ENCODE measurements around the gene AKR1D1. TPM values are rescaled to one million over a fixed set of nuclear protein-coding genes. Genes with fewer than 3 reads are reported as not detected.

Gene AKR1D1
- total and polyA plus RNA-seq, 2 donors (not counting 1 experiment from before 2014, with no cell fraction given): not detected

GRCh38 chr7:138029941-138030340 lies 46.3 kb upstream of the AKR1D1 start:
- no peak for TF ChIP-seq CTCF (conservative IDR thresholded peaks at IDR 0.05 in 1 of 2, IDR thresholded peaks at IDR 0.05 in 1 of 2; ENCODE audit: low read depth in 1 of 2, low read length in 2 of 2)
- no peak for TF ChIP-seq EZH2 (IDR thresholded peaks at IDR 0.05; ENCODE audit: low read length, missing control alignments)
- no peaks in the 10 kb centered on the region for H4K20me1 ChIP-seq (ENCODE audit: control insufficient read depth, extremely low read depth, insufficient read depth, low read length)
- H3K79me2 ChIP-seq (ENCODE audit: control insufficient read depth, insufficient read depth, low read length): no peaks in the 10 kb centered on the region
- no peak overlapping the region for H3K4me3 ChIP-seq (replicated peaks in 1 of 4; ENCODE audit: control extremely low read depth in 1 of 4, insufficient read depth in 1 of 4, low read depth in 3 of 4, low read length in 4 of 4)
- H3K27ac ChIP-seq (ENCODE audit: insufficient read depth, low read length): no peak overlapping the region
- no peaks in the 10 kb centered on the region for H3K4me1 ChIP-seq (ENCODE audit: control insufficient read depth, extremely low read depth, insufficient read depth, low read length)
- H2AFZ ChIP-seq (ENCODE audit: low read length): no peak overlapping the region
- DNase-seq (ENCODE audit: low read depth in 2 of 2): peak in 1 of 2 donors; percentile 27
- H3K36me3 ChIP-seq (ENCODE audit: control insufficient read depth, insufficient read depth, low read length): no peaks in the 10 kb centered on the region
- no peak overlapping the region for H3K4me2 ChIP-seq (ENCODE audit: extremely low read depth, insufficient read depth, low read length)
- H3K27me3 ChIP-seq (ENCODE audit: control insufficient read depth, insufficient read depth, low read length): no peaks in the 10 kb centered on the region
- H3K9me3 ChIP-seq (ENCODE audit: control insufficient read depth, insufficient read depth, low read depth, low read length): no peaks in the 10 kb centered on the region
- H3K9ac ChIP-seq (ENCODE audit: insufficient read depth, low read length): no peak overlapping the region

- Histone ChIP-seq H4K20me1 (ENCODE audit: control insufficient read depth, extremely low read depth, insufficient read depth, low read length) (no peaks in the 10 kb centered on the region), H3K4me3 (replicated peaks in 1 of 4; ENCODE audit: control extremely low read depth in 1 of 4, insufficient read depth in 1 of 4, low read depth in 3 of 4, low read length in 4 of 4) (no peak overlapping the region), H3K27ac (ENCODE audit: insufficient read depth, low read length) (no peak overlapping the region), H2AFZ (ENCODE audit: low read length) (no peak overlapping the region), H3K27me3 (ENCODE audit: control insufficient read depth, insufficient read depth, low read length) (no peaks in the 10 kb centered on the region), H3K9ac (ENCODE audit: insufficient read depth, low read length) (no peak overlapping the region), H3K9me3 (ENCODE audit: control insufficient read depth, insufficient read depth, low read depth, low read length) (no peaks in the 10 kb centered on the region), H3K36me3 (ENCODE audit: control insufficient read depth, insufficient read depth, low read length) (no peaks in the 10 kb centered on the region), H3K4me2 (ENCODE audit: extremely low read depth, insufficient read depth, low read length) (no peak overlapping the region), H3K4me1 (ENCODE audit: control insufficient read depth, extremely low read depth, insufficient read depth, low read length) (no peaks in the 10 kb centered on the region), H3K79me2 (ENCODE audit: control insufficient read depth, insufficient read depth, low read length) (no peaks in the 10 kb centered on the region)
- DNase-seq (ENCODE audit: low read depth in 2 of 2): peak in 1 of 2 donors; percentile 27
- TF ChIP-seq EZH2 (IDR thresholded peaks at IDR 0.05; ENCODE audit: low read length, missing control alignments): no peak
- no peak for TF ChIP-seq CTCF (conservative IDR thresholded peaks at IDR 0.05 in 1 of 2, IDR thresholded peaks at IDR 0.05 in 1 of 2; ENCODE audit: low read depth in 1 of 2, low read length in 2 of 2)
These were observed 45.4 kb upstream of the AKR1D1 start for GRCh38 chr7:138030679-138031351.

- no peak overlapping the region for H3K9ac ChIP-seq (ENCODE audit: insufficient read depth, low read length)
- TF ChIP-seq CTCF (conservative IDR thresholded peaks at IDR 0.05 in 1 of 2, IDR thresholded peaks at IDR 0.05 in 1 of 2; ENCODE audit: low read depth in 1 of 2, low read length in 2 of 2): no peak
- no peak for TF ChIP-seq EZH2 (IDR thresholded peaks at IDR 0.05; ENCODE audit: low read length, missing control alignments)
- H3K27ac ChIP-seq (ENCODE audit: insufficient read depth, low read length): no peak overlapping the region
- H3K27me3 ChIP-seq (ENCODE audit: control insufficient read depth, insufficient read depth, low read length): no peaks in the 10 kb centered on the region
- no peak overlapping the region for H3K4me3 ChIP-seq (replicated peaks in 1 of 4; ENCODE audit: control extremely low read depth in 1 of 4, insufficient read depth in 1 of 4, low read depth in 3 of 4, low read length in 4 of 4)
- H3K36me3 ChIP-seq (ENCODE audit: control insufficient read depth, insufficient read depth, low read length): no peaks in the 10 kb centered on the region
- H3K4me2 ChIP-seq (ENCODE audit: extremely low read depth, insufficient read depth, low read length): no peak overlapping the region
- peak in 1 of 2 donors; percentile 48 for DNase-seq (ENCODE audit: low read depth in 2 of 2)
- H3K79me2 ChIP-seq (ENCODE audit: control insufficient read depth, insufficient read depth, low read length): no peaks in the 10 kb centered on the region
- no peaks in the 10 kb centered on the region for H3K9me3 ChIP-seq (ENCODE audit: control insufficient read depth, insufficient read depth, low read depth, low read length)
- no peaks in the 10 kb centered on the region for H3K4me1 ChIP-seq (ENCODE audit: control insufficient read depth, extremely low read depth, insufficient read depth, low read length)
- H2AFZ ChIP-seq (ENCODE audit: low read length): no peak overlapping the region
- no peaks in the 10 kb centered on the region for H4K20me1 ChIP-seq (ENCODE audit: control insufficient read depth, extremely low read depth, insufficient read depth, low read length)
These were observed 44.1 kb upstream of the AKR1D1 start for GRCh38 chr7:138032186-138032585.
